ENCODE results near the gene SLC51A.

DNA sequence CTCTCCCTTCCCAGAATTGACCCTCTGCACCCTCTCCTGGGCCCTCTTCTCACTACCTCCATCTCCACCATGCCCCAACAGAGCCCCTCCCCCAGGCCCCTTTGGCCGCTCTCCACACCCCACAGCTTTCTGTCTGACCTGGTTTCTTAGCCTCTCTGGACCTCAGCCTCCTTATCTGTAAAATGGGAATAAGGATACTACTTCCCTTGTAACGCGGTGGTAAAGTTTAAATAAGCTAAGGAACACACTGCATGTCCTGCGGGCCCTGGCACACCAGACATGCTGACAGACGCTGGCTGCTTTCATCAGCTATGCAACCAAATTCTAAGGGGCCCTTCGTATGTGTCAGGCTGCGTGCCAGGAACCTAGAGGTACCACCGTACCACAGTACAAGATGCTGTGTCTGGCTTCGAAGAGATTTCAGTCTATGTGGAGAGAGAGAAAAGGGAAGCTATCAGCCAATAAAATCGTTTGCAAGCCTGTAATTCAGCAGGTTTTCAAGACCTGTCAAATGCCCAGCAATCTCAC, 777 bp upstream of the SLC51A start:
- TF ChIP-seq NANOG (IDR thresholded peaks at IDR 0.05; ENCODE audit: insufficient read depth, low read depth, low read length, poor library complexity, severe bottlenecking) (no peak), JUND (IDR thresholded peaks at IDR 0.05; ENCODE audit: low read length) (no peak), SUZ12 (IDR thresholded peaks at IDR 0.05; ENCODE audit: low read length) (no peak), RBBP5 (IDR thresholded peaks at IDR 0.05; ENCODE audit: borderline replicate concordance, low read depth, low read length) (no peak)
- TF ChIP-seq, protein P1, sequence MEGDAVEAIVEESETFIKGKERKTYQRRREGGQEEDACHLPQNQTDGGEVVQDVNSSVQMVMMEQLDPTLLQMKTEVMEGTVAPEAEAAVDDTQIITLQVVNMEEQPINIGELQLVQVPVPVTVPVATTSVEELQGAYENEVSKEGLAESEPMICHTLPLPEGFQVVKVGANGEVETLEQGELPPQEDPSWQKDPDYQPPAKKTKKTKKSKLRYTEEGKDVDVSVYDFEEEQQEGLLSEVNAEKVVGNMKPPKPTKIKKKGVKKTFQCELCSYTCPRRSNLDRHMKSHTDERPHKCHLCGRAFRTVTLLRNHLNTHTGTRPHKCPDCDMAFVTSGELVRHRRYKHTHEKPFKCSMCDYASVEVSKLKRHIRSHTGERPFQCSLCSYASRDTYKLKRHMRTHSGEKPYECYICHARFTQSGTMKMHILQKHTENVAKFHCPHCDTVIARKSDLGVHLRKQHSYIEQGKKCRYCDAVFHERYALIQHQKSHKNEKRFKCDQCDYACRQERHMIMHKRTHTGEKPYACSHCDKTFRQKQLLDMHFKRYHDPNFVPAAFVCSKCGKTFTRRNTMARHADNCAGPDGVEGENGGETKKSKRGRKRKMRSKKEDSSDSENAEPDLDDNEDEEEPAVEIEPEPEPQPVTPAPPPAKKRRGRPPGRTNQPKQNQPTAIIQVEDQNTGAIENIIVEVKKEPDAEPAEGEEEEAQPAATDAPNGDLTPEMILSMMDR (IDR thresholded peaks at IDR 0.05; ENCODE audit: control extremely low read depth in 1 of 3, insufficient read depth in 1 of 3, low read depth in 1 of 3, low read length in 3 of 3), result no peak
